HUES64 (cell line): ENCODE measurements around the gene GFOD2.

Experiments used
- H3K27ac ChIP-seq: 2 replicates; pipeline ENCODE4 v1.7.0; 2013; ENCODE audit warnings: low read depth, low read length, inconsistent platforms
- H3K27me3 ChIP-seq: 2 replicates; pipeline ENCODE4 v1.6.1; 2013; ENCODE audit warnings: mild to moderate bottlenecking, low read length; ENCODE audit not compliant: insufficient read depth
- H3K36me3 ChIP-seq: 2 replicates; pipeline ENCODE4 v1.6.1; 2013; ENCODE audit warnings: mild to moderate bottlenecking, low read length; ENCODE audit not compliant: insufficient read depth
- H3K4me1 ChIP-seq: 2 replicates; pipeline ENCODE4 v1.6.1; 2013; ENCODE audit warnings: mild to moderate bottlenecking, low read length, moderate library complexity; ENCODE audit not compliant: insufficient read depth
- H3K4me3 ChIP-seq: 2 replicates; pipeline ENCODE4 v1.5.1; 2013; ENCODE audit warnings: mild to moderate bottlenecking, low read length, moderate library complexity
- H3K9ac ChIP-seq: 2 replicates; pipeline ENCODE4 v1.6.1; 2013; ENCODE audit warnings: mild to moderate bottlenecking, low read depth, low read length
- H3K9me3 ChIP-seq: 2 replicates; pipeline ENCODE4 v1.6.1; 2013; ENCODE audit warnings: low read depth, low read length; ENCODE audit not compliant: insufficient read depth
- WGBS: fragments of 150-250, 120-280 bp; methylation state at CpG from one replicate; pipeline ENCODE4 v1.1.7; 2013; ENCODE audit warnings: missing lambda C conversion rate; 5-methylcytosine and 5-hydroxymethylcytosine counted together

GFOD2 gene

DNA sequence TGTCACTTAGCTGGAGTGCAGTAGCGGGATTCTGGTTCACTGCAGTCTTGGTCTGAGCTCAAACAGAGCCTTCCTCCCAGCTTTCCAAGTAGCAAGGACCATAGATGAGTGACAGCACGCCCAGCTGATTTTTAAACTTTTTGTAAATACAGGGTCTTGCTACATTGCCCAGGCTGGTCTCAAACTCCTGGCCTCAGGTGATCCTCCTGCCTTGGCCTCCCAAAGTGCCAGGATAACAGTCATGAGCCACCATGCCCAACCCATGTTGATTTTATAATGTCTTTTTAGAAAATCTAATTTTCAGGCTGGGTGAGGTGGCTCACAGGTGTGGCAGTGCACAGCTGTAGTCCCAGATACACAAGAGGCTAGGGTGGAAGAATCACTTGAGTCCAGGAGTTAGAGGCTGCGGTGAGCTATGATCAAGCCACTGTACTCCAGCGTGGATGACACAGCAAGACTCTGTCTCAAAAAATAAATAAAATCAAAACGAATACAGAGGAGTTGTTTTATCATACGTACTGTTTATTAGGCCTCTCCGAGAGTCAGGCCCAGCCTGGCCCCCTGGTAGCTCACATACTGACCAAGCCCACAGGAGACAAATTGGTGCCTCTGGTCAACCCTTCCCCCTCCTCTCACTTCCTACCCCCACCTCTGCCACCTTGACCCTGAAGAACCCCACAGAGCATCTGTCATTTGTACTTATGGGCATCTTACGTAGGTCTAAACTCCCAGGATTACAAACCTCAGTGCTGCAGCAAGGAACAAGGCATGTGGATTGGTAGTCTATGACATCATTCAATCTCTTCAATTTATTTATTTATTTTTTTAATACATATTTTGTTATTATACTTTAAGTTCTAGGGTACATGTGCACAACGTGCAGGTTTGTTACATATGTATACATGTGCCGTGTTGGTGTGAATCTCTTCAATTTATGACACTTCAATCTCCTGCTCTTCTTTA lies 38.9 kb downstream of the GFOD2 start:
- H3K4me3 ChIP-seq = no peak overlapping the region
- H3K36me3 ChIP-seq = peaks cover 40% of the 10 kb centered on the region
- H3K4me1 ChIP-seq = no peaks in the 10 kb centered on the region
- no peaks in the 10 kb centered on the region for H3K27me3 ChIP-seq
- 96% methylated on average over 8 of the region's 10 CpGs for WGBS
- H3K9ac ChIP-seq = no peak overlapping the region
- no peak overlapping the region for H3K27ac ChIP-seq
- no peaks in the 10 kb centered on the region for H3K9me3 ChIP-seq

GRCh38 chr16:67678354-67679023 lies 40.6 kb downstream of the GFOD2 start:
- H3K27ac ChIP-seq = no peak overlapping the region
- H3K4me3 ChIP-seq = no peak overlapping the region
- H3K27me3 ChIP-seq = no peaks in the 10 kb centered on the region
- no peaks in the 10 kb centered on the region for H3K9me3 ChIP-seq
- 92% methylated on average over 12 of the region's 12 CpGs for WGBS
- no peaks in the 10 kb centered on the region for H3K4me1 ChIP-seq
- H3K9ac ChIP-seq = no peak overlapping the region
- H3K36me3 ChIP-seq = peaks cover 26% of the 10 kb centered on the region

GRCh38 chr16:67677712-67678111 lies 41.4 kb downstream of the GFOD2 start:
- Histone ChIP-seq H3K27ac (no peak overlapping the region), H3K4me1 (no peaks in the 10 kb centered on the region), H3K9me3 (no peaks in the 10 kb centered on the region), H3K4me3 (no peak overlapping the region), H3K9ac (no peak overlapping the region), H3K36me3 (peaks cover 18% of the 10 kb centered on the region), H3K27me3 (no peaks in the 10 kb centered on the region)
- 96% methylated on average over 1 of the region's 1 CpG for WGBS

DNA sequence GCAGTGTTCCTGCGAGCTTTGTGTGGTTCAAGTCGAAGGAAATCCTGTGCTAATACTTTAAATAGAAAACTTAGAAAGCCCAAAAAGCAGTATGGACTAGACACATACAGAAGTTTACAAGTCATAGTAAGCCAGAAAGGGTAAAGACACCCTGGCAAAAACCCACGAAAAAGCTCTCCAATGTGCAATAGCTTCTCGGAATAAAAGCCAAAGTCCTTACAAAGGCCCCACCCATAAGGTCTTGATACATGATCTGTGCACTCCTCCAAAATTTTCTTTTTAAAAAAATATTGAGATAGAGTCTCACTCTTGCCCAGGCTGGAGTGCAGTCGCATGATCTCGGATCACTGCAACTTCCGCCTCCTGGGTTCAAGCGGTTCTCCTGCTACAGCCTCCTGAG lies 42.2 kb downstream of the GFOD2 start:
- Histone ChIP-seq H3K36me3 (peaks cover 14% of the 10 kb centered on the region), H3K27me3 (no peaks in the 10 kb centered on the region), H3K4me1 (no peaks in the 10 kb centered on the region), H3K4me3 (no peak overlapping the region), H3K27ac (no peak overlapping the region), H3K9me3 (no peaks in the 10 kb centered on the region), H3K9ac (no peak overlapping the region)
- 95% methylated on average over 8 of the region's 8 CpGs for WGBS

DNA sequence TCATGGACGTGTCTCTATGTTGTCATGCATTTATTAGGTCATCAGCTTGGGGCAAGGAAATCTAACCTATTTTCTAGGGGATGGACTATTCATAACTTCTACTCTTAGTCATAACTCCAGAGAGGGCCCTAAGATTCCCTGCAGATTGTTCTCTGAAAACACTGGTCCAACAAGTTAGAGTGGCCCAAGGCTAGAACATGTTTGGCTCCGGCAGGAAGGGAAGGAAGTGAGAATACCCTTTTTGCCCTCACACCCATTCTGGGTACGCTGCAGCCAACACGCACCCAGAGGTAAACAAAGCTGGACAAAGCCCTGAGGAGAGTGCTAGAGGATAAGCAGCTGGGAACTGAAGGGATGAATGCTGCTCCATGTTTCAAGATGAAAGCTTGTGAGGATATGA lies 42.6 kb downstream of the GFOD2 start:
- Histone ChIP-seq H3K9ac (no peak overlapping the region), H3K27ac (no peak overlapping the region), H3K4me3 (no peak overlapping the region), H3K27me3 (no peaks in the 10 kb centered on the region), H3K4me1 (no peaks in the 10 kb centered on the region), H3K9me3 (no peaks in the 10 kb centered on the region), H3K36me3 (peaks cover 11% of the 10 kb centered on the region)
- 94% methylated on average over 4 of the region's 4 CpGs for WGBS

DNA sequence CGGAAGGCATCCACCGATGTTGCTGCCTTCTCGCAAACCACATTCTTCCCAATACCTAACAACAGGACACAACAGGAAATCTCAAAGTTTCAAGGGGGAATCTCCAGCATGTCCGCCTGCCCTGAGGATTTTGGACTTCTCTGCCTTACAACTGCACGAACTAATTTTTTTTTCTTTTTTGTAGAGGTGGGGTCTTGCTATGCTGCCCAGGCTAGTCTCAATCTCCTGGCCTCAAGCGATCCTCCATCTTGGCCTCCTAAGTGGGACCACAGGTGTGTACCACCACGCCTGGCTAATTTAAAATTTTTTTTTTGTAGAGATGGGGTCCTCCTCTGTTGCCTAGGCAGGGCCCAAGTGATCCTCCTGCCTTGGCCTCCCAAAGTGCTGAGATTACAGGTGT lies 43.1 kb downstream of the GFOD2 start:
- Histone ChIP-seq H3K27ac (no peak overlapping the region), H3K36me3 (peaks cover 11% of the 10 kb centered on the region), H3K4me3 (no peak overlapping the region), H3K27me3 (no peaks in the 10 kb centered on the region), H3K9me3 (no peaks in the 10 kb centered on the region), H3K4me1 (no peaks in the 10 kb centered on the region), H3K9ac (no peak overlapping the region)
- 96% methylated on average over 7 of the region's 7 CpGs for WGBS

- Histone ChIP-seq H3K27ac (no peak overlapping the region), H3K9ac (no peak overlapping the region), H3K9me3 (no peaks in the 10 kb centered on the region), H3K36me3 (peaks cover 11% of the 10 kb centered on the region), H3K27me3 (no peaks in the 10 kb centered on the region), H3K4me3 (no peak overlapping the region), H3K4me1 (no peaks in the 10 kb centered on the region)
- 96% methylated on average over 17 of the region's 17 CpGs for WGBS
These were observed 43.6 kb downstream of the GFOD2 start for GRCh38 chr16:67675579-67675935.

DNA sequence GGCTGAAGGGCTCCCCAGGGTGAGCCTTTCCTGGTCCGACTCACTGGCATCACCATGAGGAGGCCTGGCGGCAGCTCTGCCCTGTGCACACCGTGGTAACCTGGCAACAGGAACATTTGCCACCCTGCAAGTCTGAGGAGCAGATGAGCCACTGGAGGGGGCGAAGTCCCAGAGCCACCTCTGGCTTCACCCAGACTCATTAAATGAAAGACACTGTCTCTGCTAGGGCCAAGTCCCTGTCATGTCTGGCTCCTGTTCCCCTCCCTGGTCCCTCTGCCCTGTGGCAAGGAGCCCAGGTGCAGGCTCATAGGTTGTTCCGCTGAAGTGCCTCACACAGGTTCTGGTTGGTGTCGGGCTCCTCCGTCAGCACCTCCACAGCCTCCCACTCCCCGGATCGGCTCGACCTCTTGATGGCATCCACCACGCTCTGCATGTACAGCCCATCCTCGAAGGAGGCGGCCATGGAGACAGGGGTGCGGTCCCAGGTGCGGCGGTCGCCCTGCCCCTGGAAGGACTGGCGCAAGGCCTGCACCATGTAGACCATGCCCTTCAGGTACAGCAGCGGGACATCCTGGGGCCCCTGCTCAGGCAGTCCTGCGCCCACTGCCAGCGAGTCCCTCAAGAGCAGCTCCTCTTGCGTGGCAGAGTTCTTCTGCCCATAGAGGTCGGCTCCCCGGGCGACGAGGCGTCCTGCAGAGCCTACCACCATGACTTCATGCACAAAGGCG lies 44.1 kb downstream of the GFOD2 start:
- peaks cover 6% of the 10 kb centered on the region for H3K36me3 ChIP-seq
- WGBS = 94% methylated on average over 28 of the region's 28 CpGs
- no peak overlapping the region for H3K9ac ChIP-seq
- no peak overlapping the region for H3K4me3 ChIP-seq
- no peak overlapping the region for H3K27ac ChIP-seq
- no peaks in the 10 kb centered on the region for H3K4me1 ChIP-seq
- H3K27me3 ChIP-seq = no peaks in the 10 kb centered on the region
- no peaks in the 10 kb centered on the region for H3K9me3 ChIP-seq

GRCh38 chr16:67673712-67674580 lies 45.2 kb downstream of the GFOD2 start:
- H3K27ac ChIP-seq = no peak overlapping the region
- H3K36me3 ChIP-seq = peaks cover 4% of the 10 kb centered on the region
- H3K9me3 ChIP-seq = no peaks in the 10 kb centered on the region

GRCh38 chr16:67672739-67673662 lies 46.1 kb downstream of the GFOD2 start:
- Histone ChIP-seq H3K36me3 (peaks cover 4% of the 10 kb centered on the region), H3K9me3 (no peaks in the 10 kb centered on the region), H3K4me1 (no peaks in the 10 kb centered on the region), H3K27ac (no peak overlapping the region), H3K4me3 (no peak overlapping the region), H3K27me3 (no peaks in the 10 kb centered on the region), H3K9ac (no peak overlapping the region)
- 80% methylated on average over 13 of the region's 13 CpGs for WGBS

More at GRCh38 chr16:67673712-67674580, 45.2 kb downstream of the GFOD2 start:
- Histone ChIP-seq H3K4me1 (no peaks in the 10 kb centered on the region), H3K27me3 (no peaks in the 10 kb centered on the region), H3K9ac (no peak overlapping the region), H3K4me3 (no peak overlapping the region)
- WGBS = 93% methylated on average over 21 of the region's 21 CpGs
